Measurements from ENCODE around the gene ADGRL2.

The ADGRL2 gene

GRCh38 chr1:81920886-81921285 lies 120.2 kb downstream of the ADGRL2 start:
- no peak overlapping the region for H3K27ac ChIP-seq
- peak overlapping the region; percentile 48; the same call in 1 of the 2 replicates for H3K4me3 ChIP-seq

DNA sequence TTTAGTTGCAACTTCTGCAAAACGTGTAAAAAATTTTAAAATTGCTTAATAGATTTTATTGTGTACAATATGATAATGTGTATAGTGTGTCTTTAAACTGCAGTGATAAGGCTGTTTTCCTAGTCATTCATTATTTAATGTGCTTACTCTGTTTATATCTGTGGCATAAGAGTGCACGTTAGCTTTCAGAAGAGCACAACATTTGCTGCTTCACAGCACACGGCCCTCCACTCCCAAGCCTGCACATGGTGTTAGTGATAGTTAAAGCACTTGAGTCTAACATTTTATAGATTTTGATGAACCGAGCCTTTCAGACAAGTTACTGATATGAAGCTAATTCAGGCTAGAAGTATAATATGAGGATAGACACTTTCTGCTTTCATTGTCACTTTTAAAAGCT lies 120.6 kb downstream of the ADGRL2 start:
- no peak overlapping the region for H3K27ac ChIP-seq
- no peak for DNase-seq (ENCODE audit: low read depth, low spot score)
- no peak overlapping the region for H3K4me3 ChIP-seq
- no peak for TF ChIP-seq FOXP2 (optimal IDR thresholded peaks at IDR 0.05; ENCODE audit: control extremely low read depth, extremely low read length, insufficient read depth)
- TF ChIP-seq EZH2 (IDR thresholded peaks at IDR 0.05), result no peak
- no peak for TF ChIP-seq POLR2AphosphoS5 (IDR thresholded peaks at IDR 0.05; ENCODE audit: borderline replicate concordance, low read depth, low read length)
- no peaks in the 10 kb centered on the region for H3K9me3 ChIP-seq (ENCODE audit: low read depth, low read length)
- no peak overlapping the region for H3K9ac ChIP-seq (ENCODE audit: insufficient read length)
- no peaks in the 10 kb centered on the region for H3K36me3 ChIP-seq (ENCODE audit: insufficient read depth, low read length)

More at GRCh38 chr1:81920886-81921285, 120.2 kb downstream of the ADGRL2 start:
- no peaks in the 10 kb centered on the region for H3K9me3 ChIP-seq (ENCODE audit: low read depth, low read length)
- no peak for TF ChIP-seq POLR2AphosphoS5 (IDR thresholded peaks at IDR 0.05; ENCODE audit: borderline replicate concordance, low read depth, low read length)
- no peak for TF ChIP-seq EZH2 (IDR thresholded peaks at IDR 0.05)
- TF ChIP-seq FOXP2 (optimal IDR thresholded peaks at IDR 0.05; ENCODE audit: control extremely low read depth, extremely low read length, insufficient read depth), result no peak
- no peak for DNase-seq (ENCODE audit: low read depth, low spot score)
- H3K36me3 ChIP-seq (ENCODE audit: insufficient read depth, low read length), result no peaks in the 10 kb centered on the region
- H3K9ac ChIP-seq (ENCODE audit: insufficient read length), result no peak overlapping the region

DNA sequence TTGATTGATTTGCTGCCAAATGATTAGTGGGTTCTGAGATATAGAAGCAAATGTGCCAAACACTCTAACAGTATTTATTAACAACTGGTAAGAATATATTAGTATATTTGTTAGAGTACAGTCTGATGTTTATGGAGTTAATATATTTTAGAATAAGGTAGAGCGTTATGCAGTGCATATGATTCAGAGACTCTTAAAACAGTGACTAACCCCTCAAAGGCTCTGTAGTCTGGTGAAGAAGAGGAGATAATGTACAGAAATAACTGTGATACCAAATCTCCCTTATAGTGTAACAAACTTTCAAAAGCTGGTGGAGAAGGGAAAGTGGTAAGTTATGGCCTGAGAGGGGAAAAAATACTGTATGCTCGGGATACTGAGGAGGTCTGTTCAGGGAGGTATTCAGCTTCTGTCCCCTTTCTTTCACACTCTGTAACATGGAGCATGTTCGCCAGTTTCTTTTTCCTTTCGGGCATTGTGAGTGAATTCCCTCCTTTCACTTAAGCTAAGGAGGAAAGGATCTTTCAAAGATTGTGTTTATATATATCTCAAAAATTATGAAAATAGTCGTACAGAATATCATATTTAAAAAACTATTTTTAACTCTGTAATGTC lies 121.2 kb downstream of the ADGRL2 start:
- no peak overlapping the region for H3K27ac ChIP-seq
- H3K36me3 ChIP-seq (ENCODE audit: insufficient read depth, low read length), result no peaks in the 10 kb centered on the region
- TF ChIP-seq POLR2AphosphoS5 (IDR thresholded peaks at IDR 0.05; ENCODE audit: borderline replicate concordance, low read depth, low read length), result no peak
- no peak for TF ChIP-seq EZH2 (IDR thresholded peaks at IDR 0.05)
- TF ChIP-seq FOXP2 (optimal IDR thresholded peaks at IDR 0.05; ENCODE audit: control extremely low read depth, extremely low read length, insufficient read depth), result no peak
- H3K4me3 ChIP-seq, result no peak overlapping the region
- H3K9ac ChIP-seq (ENCODE audit: insufficient read length), result no peak overlapping the region
- no peak for DNase-seq (ENCODE audit: low read depth, low spot score)
- no peaks in the 10 kb centered on the region for H3K9me3 ChIP-seq (ENCODE audit: low read depth, low read length)

DNA sequence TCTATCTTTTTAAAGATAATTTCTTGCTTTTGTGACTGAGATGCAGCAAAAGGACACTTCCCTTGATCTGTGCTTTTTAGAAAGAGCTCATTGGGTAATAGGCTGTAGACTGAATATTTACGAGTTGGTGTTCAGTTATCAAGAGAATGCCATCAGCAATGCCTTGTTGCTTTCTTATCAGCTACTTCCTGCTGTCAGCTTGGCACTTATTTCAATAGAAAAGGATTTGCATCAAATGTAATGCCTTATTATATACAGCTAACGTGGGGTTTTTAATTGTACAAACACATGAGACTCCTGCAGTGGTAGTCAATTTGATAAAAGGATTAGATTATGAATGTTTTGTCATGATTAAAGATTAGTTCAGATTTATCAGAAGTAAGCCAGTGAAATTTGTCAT lies 122.2 kb downstream of the ADGRL2 start:
- Histone ChIP-seq H3K27ac (no peak overlapping the region), H3K9ac (ENCODE audit: insufficient read length) (no peak overlapping the region), H3K4me3 (no peak overlapping the region), H3K36me3 (ENCODE audit: insufficient read depth, low read length) (no peaks in the 10 kb centered on the region), H3K9me3 (ENCODE audit: low read depth, low read length) (no peaks in the 10 kb centered on the region)
- DNase-seq (ENCODE audit: low read depth, low spot score), result no peak
- TF ChIP-seq POLR2AphosphoS5 (IDR thresholded peaks at IDR 0.05; ENCODE audit: borderline replicate concordance, low read depth, low read length), result no peak
- TF ChIP-seq FOXP2 (optimal IDR thresholded peaks at IDR 0.05; ENCODE audit: control extremely low read depth, extremely low read length, insufficient read depth), result no peak
- TF ChIP-seq EZH2 (IDR thresholded peaks at IDR 0.05), result no peak

- H3K9me3 ChIP-seq (ENCODE audit: low read depth, low read length), result no peaks in the 10 kb centered on the region
These were observed 128.4 kb downstream of the ADGRL2 start for GRCh38 chr1:81929106-81929505.

GRCh38 chr1:81936853-81937252 lies 136.1 kb downstream of the ADGRL2 start:
- H3K27ac ChIP-seq, result no peak overlapping the region
- H3K9ac ChIP-seq (ENCODE audit: insufficient read length), result no peak overlapping the region
- no peaks in the 10 kb centered on the region for H3K9me3 ChIP-seq (ENCODE audit: low read depth, low read length)
- H3K4me3 ChIP-seq, result no peak overlapping the region
- no peaks in the 10 kb centered on the region for H3K36me3 ChIP-seq (ENCODE audit: insufficient read depth, low read length)
- DNase-seq (ENCODE audit: low read depth, low spot score), result no peak
- TF ChIP-seq FOXP2 (optimal IDR thresholded peaks at IDR 0.05; ENCODE audit: control extremely low read depth, extremely low read length, insufficient read depth) (no peak), EZH2 (IDR thresholded peaks at IDR 0.05) (no peak), POLR2AphosphoS5 (IDR thresholded peaks at IDR 0.05; ENCODE audit: borderline replicate concordance, low read depth, low read length) (no peak)

More at GRCh38 chr1:81929106-81929505, 128.4 kb downstream of the ADGRL2 start:
- Histone ChIP-seq H3K4me3 (no peak overlapping the region), H3K9ac (ENCODE audit: insufficient read length) (no peak overlapping the region), H3K27ac (no peak overlapping the region), H3K36me3 (ENCODE audit: insufficient read depth, low read length) (no peaks in the 10 kb centered on the region)
- no peak for DNase-seq (ENCODE audit: low read depth, low spot score)
- TF ChIP-seq EZH2 (IDR thresholded peaks at IDR 0.05) (no peak), POLR2AphosphoS5 (IDR thresholded peaks at IDR 0.05; ENCODE audit: borderline replicate concordance, low read depth, low read length) (no peak), FOXP2 (optimal IDR thresholded peaks at IDR 0.05; ENCODE audit: control extremely low read depth, extremely low read length, insufficient read depth) (no peak)

DNA sequence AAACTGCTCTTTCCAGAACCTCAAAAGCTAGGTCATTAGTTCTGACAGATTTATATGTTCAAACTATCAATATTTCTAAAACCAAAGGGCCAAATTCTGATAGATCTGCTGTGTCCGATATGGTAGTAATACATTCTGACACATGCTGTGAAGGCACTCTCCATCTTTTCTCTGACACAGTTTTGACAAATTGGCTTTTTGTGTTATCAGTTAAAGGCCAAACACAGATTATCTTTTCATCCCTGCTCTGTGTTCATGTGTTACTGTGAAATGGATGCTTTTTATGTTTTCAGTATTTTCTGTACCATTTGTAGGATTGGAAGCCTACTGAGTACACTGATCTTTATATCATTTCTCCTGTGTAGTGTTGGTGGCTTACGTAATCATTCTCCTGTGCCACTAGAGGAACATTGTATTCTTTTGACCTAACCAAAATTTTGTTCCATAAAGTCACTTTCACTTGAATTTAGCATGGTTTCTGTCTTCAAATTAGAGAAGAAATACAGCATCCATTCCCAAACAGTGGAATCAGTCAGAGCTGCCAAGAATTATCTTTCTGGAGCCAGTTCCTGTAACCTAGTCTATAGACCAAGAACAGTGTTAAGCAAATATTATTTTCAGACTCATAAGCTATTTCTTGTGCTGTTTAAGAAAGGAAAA lies 137.2 kb downstream of the ADGRL2 start:
- Histone ChIP-seq H3K27ac (no peak overlapping the region), H3K4me3 (no peak overlapping the region), H3K9me3 (ENCODE audit: low read depth, low read length) (no peaks in the 10 kb centered on the region), H3K9ac (ENCODE audit: insufficient read length) (no peak overlapping the region), H3K36me3 (ENCODE audit: insufficient read depth, low read length) (no peaks in the 10 kb centered on the region)
- no peak for DNase-seq (ENCODE audit: low read depth, low spot score)
- no peak for TF ChIP-seq FOXP2 (optimal IDR thresholded peaks at IDR 0.05; ENCODE audit: control extremely low read depth, extremely low read length, insufficient read depth)
- TF ChIP-seq EZH2 (IDR thresholded peaks at IDR 0.05), result no peak
- TF ChIP-seq POLR2AphosphoS5 (IDR thresholded peaks at IDR 0.05; ENCODE audit: borderline replicate concordance, low read depth, low read length), result no peak

DNA sequence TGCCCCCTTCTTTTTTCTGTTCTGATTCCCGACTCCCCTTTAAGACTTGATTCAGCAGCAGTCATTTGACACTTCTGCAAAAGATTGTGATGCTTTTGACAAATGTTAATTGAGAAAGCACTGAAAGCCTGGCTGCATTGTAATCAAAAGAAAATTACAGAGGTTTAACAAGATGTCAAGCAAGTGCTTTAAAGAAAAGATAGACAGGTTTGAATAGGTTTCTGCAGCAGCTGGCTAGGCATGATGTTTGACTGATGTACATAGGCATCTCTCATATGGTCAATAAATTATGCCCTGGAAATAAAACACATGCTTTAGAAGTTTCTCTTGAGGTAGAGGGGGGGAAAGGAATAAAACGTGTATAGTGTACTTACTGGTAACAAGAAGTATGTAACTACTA lies 147.8 kb downstream of the ADGRL2 start:
- no peak for DNase-seq (ENCODE audit: low read depth, low spot score)
- no peaks in the 10 kb centered on the region for H3K9me3 ChIP-seq (ENCODE audit: low read depth, low read length)
- no peak overlapping the region for H3K27ac ChIP-seq
- H3K4me3 ChIP-seq, result no peak overlapping the region
- H3K9ac ChIP-seq (ENCODE audit: insufficient read length), result no peak overlapping the region
- no peaks in the 10 kb centered on the region for H3K36me3 ChIP-seq (ENCODE audit: insufficient read depth, low read length)
- TF ChIP-seq FOXP2 (optimal IDR thresholded peaks at IDR 0.05; ENCODE audit: control extremely low read depth, extremely low read length, insufficient read depth) (no peak), EZH2 (IDR thresholded peaks at IDR 0.05) (no peak), POLR2AphosphoS5 (IDR thresholded peaks at IDR 0.05; ENCODE audit: borderline replicate concordance, low read depth, low read length) (no peak)

All from SK-N-MC (cell line).